HG03066 (cell line): ENCODE data around the gene FIGLA.
"Not testable (repeated sequence)": the region's sequence is repeated elsewhere in the genome, so short reads cannot be mapped to it uniquely, and the experiment has no call there.

Source experiments
- ATAC-seq: cut with Tn5 transposase; IDR thresholded peaks from one replicate; pipeline ENCODE4 v1.9.1; 2021; ENCODE audit warnings: low read depth; ENCODE audit not compliant: unreplicated experiment

FIGLA gene

DNA sequence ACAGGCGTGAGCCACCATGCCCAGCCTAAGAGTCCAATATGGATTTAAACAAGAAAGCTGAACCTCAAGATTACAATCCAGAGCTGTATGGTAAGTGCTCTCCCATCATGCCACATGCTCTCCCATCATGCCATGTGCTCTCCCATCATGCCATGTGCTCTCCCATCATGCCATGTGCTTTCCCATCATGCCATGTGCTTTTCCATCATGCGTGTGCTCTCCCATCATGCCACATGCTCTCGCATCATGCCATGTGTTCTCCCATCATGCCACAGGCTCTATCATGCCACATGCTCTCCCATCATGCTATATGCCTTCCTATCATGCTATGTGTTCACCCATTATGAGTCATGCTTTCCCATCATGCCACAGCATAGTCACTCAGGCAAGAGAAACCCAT is 43.2 kb downstream of the FIGLA start:
- ATAC-seq, result no peak

- no peak for ATAC-seq
Measured at GRCh38 chr2:70746094-70746974, 44.1 kb downstream of the FIGLA start.

DNA sequence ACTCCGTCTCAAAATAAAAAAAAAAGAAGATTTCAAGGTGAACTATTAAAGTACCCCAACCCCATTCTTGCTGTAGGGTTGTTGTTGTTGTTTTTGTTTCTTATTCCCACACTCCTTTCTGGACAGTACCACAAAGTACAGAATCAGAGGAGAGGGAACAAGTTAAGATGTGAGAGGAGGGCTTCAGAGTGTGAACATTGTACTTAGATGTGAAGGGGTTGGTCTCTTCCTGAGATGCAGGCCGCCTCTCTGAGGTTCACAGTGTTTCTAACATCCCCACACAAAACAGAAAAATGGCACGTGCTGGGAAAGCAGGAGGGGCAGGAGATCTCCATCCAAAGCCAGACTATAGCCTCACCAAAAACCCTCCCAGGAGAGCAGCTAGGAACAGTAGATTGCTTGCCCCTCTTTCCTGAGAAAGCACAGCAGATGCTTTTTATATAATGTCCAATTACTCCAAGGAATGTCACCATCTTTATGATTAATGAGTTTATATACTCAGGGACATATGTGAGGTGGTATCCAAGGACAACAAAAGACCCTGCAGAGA is 45.1 kb downstream of the FIGLA start:
- no peak for ATAC-seq

DNA sequence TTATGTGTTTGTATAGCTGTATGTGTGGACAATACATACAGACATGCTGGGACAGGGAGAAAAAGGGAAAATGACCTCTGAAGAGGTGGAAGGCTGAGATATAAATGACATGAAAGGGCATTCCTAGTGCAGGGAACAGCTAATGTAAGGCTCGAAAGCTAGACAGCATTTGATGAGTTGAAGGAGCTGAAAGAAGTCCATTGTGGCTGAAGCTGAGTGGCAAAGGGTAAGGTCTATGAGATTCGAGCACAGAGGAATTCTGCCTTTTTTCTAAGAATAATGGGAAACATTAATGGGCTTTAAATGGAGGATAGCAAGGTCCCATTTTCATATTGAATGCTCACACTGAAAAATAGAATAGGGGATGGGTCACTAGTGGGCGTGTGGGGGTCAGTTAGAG is 46.0 kb downstream of the FIGLA start:
- no peak for ATAC-seq

- ATAC-seq, result no peak
Measured at GRCh38 chr2:70743677-70744076, 46.8 kb downstream of the FIGLA start.

- no peak for ATAC-seq
Measured at GRCh38 chr2:70743068-70743467, 47.4 kb downstream of the FIGLA start.

GRCh38 chr2:70739492-70739891 is 51.0 kb downstream of the FIGLA start:
- not testable (repeated sequence) for ATAC-seq

GRCh38 chr2:70738159-70738558 is 52.3 kb downstream of the FIGLA start:
- no peak for ATAC-seq

GRCh38 chr2:70735071-70735470 is 55.4 kb downstream of the FIGLA start:
- no peak for ATAC-seq

- no peak for ATAC-seq
Measured at GRCh38 chr2:70733646-70734180, 56.7 kb downstream of the FIGLA start.

DNA sequence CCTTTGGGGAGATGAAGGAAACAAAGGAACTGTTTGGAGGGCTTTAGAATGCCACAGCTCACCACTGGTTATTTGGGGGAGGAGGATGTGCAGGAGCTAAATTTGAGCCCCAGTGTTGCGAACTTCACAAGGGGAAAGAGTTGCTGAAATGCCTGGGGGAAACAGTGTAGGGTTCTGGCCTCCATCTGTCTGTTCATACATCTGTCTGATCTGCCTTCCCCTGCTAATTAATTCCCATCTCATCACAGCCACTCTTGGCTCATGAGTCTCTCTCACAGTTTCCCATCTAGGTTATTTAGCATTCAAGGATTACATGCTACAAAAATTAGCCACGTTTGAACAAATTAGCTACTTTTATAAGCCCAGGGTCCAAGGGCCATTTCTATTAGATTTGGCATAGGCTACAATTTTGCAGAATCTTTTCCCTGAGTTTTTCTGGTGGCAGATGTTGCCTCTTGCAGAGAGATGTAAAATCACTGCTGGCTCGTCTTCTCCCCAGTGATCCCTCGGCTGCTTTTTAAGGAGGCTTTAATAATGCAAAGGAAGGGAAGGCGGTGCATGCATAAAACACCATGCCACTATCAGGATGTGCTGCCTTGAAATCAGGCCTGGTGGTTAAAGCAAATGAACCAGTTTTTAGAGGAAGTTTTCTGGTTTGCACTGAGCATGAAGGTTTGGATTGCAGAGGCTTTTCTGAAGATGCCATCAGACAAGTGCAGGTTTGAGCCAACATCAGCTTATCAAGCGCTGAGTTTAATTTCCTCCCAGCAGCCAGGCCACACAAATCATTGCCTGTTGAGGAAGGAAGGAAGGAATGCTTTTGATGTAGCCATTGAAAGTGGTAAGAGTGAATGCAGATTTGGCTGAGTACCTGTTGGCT is 57.4 kb downstream of the FIGLA start:
- no peak for ATAC-seq

DNA sequence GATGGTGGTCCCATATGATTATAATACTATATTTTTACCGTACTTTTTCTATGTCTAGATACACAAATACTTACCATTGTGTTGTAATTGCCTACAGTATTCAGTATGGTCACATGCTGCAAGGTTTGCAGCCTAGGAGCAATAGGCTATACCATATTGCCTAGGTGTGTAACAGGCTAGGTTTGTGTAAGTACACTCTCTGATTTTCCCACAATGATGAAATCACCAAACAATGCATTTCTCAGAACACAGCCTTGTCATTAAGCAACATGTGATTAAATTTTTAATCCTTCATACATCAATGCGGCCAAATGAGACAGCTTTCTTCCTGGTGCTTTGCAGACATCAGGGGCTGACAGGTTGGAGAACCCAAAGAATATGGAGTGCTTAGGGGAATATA is 59.7 kb downstream of the FIGLA start:
- ATAC-seq, result no peak

GRCh38 chr2:70729647-70730046 is 60.8 kb downstream of the FIGLA start:
- no peak for ATAC-seq

- no peak for ATAC-seq
Measured at GRCh38 chr2:70728128-70728527, 62.3 kb downstream of the FIGLA start.
